Limb (tissue), 2 donors: Measurements from ENCODE around the gene ROMO1.
"Not testable (repeated sequence)": the region's sequence is repeated elsewhere in the genome, so short reads cannot be mapped to it uniquely, and the experiment has no call there.

Experiments used
- DNase-seq, 2 donors: peaks; one replicate each; pipeline ENCODE4 v3.0.0-alpha.2; 2016; ENCODE audit errors: extremely low spot score in 2 of 2

The ROMO1 gene

DNA sequence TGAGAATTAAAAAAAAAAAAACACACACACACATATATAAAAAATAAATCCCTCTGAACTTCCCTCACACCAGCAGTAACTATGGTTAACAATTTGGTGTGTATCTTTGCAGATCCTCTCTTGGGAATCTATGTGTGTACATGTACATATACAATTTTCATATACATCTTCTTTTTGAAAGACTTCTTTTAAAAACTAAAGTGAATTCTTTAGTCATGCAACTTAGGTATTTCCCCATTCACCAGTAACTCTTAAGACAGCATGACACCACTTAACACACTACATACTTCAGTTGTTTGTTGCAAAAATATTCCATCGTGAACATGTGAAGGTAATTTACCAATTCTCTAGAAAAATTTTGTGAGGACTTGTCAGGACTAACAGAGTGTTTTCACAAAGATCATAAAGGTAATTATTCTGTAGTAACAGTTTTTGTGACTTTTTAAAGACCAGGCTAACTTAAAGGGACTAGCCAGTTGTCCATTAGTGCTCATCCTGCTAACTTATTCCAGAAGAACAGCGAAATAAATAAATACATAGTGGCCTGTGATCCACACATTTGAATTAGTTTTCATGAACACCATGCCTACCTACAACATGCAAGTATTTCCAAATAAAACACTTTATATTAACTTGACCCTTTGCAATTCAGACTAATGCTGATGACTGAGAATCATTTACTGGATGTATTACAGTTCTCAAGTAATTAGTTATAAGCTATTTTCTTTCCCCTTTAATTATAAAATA lies 30.8 kb downstream of the ROMO1 start:
- no peak for DNase-seq

- DNase-seq: no peak
Observed at GRCh38 chr20:35730583-35731468, 31.6 kb downstream of the ROMO1 start.

GRCh38 chr20:35731469-35731788 lies 32.2 kb downstream of the ROMO1 start:
- DNase-seq: no peak

DNA sequence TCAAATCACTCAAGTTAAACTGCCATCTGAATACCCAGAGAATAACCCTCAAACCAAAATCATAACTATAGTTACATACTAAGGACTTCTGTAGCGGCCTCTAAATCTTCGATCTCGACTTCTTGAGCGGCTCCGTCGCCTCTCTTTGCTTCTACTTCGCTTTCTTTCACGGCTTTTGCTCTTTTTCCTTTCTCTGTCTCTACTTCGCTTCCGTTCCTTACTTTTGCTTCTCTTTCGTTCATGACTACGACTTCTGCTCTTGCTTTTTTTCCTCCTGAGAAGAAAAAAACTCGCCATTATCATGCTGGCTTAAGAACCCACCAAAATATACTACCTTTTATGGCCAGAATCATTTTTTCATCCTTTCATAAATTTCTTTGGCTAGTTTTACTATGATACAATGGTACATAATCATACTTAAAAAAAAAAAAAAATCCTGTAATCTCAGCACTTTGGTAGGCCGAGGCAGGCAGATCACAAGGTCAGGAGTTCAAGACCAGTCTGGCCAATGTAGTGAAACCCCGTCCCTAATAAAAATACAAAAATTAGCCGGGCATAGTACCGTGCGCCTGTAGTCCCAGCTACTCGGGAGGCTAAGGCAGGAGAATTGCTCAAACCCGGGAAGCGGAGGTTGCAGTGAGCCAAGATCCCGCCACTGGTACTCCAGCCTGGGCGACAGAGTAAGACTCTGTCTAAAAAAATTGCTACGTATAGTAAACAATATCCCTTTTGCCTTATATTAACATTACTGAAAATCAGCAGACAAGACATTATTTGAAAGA lies 32.8 kb downstream of the ROMO1 start:
- DNase-seq: no peak

DNA sequence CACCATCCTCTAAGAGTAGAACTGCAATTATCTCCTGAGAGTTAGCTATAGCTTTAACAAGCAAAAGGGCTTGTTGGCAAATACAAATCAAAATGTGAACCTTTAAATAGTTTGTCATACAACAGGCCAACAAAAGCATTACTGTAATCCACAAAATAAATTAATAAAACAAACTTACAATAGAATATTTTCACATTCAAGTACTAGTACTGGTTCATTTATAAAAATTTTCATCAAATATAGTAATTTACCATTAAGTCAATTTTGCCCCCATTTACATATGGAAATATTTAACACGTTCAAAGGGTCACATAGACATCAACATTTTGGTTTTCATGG lies 33.4 kb downstream of the ROMO1 start:
- DNase-seq: no peak

GRCh38 chr20:35734374-35734773 lies 35.2 kb downstream of the ROMO1 start:
- DNase-seq: no peak

DNA sequence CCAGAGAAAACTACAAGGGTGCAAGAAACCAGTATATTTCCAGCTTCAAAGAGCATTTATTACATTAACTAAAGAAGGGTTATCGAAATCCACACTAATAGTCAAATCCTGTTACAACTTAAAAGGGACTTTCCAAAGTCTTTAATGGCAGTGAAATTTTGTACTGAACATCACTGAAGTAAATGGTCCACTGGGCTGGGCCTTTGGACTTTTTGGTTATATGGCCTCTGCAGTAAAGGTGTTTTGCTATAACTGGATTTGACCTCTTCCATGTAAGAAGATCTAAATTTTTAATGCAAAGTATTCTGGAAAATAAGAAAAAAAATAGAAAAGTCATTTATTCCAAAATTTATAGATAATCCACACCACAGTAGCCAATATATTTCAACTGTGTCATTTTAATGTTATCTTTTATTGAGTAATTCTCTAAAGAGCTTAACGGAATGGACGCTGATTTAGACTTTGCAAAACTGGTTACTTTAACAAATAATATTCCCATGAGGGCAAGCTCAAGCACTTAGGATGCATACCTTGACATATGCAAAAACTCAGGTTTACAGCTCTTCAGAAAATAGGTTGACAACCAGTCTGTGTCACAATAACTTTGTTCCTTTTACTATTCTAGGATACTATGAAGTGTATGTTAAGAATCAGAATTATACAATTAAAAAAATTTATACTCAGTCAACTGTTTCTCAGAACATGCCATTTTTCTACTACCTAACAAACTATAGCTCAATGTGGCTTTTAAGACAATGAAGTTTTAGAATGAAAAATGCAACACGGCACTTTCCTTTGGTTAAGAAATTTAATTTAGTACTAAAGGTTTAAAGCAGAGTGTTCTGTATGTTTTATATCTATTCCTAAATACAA lies 35.8 kb downstream of the ROMO1 start:
- no peak for DNase-seq

DNA sequence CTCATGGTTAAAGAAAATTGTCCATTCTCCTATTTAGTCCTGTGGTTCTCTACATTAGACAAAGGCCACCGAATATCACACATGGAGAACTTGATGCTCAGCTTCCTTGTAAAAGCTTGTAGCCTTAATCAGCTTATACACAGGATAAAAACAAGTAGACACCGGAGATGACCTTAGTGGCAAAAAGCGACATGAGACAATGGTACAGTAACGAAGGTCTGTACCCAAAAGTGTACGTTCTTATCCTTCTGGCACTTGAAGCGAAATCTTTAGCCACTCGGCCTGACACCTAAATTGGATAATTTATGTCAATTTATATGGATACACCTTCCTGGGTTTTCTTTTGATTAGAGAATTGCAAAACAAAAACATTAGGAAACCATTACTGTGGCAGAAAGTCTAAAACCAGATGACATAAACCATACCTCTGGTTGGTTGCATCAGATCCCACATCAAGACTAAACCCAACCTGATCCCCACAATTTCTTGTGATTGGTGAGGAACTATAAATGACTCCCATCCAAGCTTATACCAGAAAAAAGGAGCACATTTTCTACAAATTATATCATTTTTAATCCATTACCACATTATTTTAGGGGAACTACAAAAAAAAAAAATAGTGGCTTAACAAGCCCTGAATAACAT lies 36.7 kb downstream of the ROMO1 start:
- DNase-seq: no peak

- no peak for DNase-seq
Observed at GRCh38 chr20:35737865-35738333, 38.7 kb downstream of the ROMO1 start.

DNA sequence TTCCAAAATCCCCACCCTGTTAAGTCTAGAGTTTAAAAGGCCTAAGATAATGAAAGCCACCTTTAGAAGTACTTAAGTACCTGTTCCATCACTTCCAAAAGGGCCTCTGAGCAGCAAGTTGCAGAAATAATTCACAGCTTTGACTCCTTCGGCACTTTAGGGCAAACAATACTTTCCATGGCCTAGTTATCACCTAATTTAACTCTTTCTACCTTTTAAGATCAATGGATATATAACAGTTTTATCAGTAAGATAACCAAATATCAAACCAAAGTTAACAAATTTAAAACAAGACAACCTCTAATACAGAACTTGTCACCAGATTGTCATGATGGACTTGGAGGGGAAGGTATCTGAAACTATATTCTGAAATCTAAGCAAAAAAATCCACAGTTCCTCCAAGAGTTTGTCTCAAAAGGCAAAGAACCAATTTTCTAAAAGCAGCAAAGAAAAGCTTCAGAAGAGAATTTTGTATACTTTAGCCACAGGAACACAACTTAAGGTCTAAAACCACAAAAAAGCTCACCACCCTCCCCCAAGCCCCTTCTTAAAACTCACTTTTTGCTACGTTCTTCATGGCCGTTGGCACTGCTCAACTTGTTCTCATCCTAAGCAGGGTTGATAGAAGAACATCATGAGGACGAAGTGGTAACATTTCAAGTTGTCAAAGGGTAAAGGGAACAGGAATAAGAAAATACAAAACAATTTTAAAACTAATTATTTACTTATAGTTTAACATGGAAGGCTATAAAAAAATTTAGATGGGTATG lies 39.4 kb downstream of the ROMO1 start:
- DNase-seq: no peak

DNA sequence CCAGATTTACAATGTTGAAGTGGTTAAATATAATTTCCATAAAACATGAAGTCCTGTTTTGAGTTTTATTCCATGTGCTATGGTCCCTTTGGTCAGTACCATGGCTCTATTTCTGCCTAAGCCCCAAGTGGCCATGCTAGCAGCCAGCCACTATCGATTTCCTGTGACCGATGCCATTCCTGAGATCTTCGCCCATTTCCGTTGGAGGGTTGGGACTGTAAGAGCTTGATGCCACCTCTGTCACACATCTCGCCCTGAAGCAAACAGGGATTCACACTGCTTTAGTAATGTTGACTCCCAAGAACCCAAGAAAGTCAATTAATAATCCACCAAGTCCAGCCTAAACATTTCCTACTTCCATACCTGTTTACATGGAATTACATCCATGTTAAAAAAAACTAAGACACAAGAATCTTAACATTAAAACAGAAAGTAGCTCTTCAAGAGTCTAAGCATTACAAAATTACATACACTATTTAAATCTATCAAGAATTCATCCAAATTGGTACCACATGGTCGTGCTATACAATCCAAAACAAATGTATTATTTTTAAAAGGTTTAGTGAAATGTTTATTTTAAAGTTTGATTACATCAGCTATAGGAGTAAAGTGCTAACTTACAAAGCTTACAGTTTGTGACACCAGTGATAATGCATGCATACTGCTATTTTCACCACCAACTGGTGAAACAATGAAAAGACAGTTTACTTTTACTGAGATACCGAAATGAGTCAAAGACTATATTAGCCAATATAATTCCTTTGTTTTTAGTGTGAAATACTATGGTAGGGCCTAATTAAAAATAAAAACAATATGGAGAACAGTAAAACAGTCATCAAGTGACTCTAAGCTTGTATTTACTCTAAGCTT lies 40.3 kb downstream of the ROMO1 start:
- DNase-seq: peak in 1 of 2 donors; percentile 10

DNA sequence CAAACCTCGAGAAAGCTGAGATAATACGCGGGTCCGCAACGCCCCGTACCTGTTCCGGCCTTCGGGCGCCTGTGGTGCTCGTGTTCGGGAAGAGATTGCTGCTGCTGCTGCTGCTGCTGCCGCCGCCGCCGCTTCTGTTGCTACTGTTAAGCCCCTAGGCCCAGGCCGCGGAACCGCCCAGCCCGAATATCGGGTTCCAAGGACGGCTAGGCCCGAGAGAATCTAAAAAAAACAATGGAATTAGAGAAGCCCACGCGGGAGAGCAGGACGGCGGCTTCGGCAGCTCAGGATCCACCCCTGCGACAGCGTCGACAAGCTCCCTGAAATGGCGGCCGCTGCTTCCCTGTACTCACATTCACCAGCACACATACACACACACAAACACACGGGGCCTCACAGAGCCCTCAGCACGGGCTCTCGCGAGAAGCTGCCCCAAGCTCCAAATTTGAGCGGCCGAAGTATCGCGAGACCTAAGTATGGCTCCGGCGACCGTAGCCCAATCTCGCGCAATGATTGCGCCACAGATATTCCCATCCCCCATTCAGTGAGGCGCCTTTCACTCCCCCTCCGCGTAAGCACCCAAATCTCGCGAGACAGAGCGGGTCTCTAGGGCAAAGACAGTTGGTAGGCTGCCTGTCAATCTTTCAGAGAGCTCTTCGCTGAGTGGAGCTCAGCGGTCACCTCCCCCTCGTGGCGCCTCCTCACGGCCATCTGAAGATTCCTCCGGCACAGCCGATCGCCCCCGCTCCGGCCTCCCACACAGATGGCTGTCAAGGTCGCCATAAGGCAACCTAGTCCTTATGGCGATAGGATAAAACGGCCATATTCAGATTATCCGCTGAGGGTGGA lies 42.9 kb downstream of the ROMO1 start, which contains the start of gene RBM39:
Gene RBM39, minus strand, starts transcription at position 369 of the 849 bp plus-strand sequence. CDS start 1,386 bp downstream, outside the sequence.
- peak; percentile 99 to 100 for DNase-seq

DNA sequence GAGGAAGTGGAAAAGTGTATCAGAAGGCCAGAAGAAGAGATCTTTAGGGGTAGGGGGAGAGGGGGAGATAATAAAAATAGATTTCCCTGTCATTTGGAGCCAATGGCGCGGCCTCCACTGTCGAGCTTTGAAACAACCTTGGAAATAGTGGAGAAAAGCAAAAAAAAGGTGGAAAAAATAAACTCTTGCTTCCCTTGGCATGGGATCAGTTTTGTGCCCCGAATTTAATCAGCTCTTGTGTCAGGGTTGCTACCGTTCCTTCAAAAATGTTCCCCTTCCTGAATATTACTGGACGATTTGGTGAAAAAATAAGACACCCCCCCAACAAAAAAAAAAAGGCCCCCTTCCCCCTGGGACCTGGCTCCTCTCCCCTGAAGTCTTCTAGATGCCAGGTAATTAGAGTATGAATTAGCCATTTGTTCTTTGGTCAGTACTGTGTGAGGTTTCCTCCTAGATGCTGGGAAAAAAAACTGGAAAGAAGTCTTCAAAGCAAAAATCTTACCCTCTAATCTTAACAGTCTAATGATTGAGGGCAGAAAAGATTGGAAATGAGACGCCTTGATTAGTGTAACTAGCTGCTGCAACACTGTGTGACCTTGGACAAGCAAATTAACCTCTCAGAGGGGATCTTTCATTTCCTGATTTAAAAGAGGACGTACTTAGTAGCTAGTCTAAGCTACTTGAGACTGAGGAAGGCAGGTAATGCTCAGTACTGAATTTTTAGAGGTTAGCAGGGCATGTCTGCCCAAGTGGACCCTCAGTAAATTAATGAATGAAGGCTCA lies 43.7 kb downstream of the ROMO1 start:
- DNase-seq: no peak

DNA sequence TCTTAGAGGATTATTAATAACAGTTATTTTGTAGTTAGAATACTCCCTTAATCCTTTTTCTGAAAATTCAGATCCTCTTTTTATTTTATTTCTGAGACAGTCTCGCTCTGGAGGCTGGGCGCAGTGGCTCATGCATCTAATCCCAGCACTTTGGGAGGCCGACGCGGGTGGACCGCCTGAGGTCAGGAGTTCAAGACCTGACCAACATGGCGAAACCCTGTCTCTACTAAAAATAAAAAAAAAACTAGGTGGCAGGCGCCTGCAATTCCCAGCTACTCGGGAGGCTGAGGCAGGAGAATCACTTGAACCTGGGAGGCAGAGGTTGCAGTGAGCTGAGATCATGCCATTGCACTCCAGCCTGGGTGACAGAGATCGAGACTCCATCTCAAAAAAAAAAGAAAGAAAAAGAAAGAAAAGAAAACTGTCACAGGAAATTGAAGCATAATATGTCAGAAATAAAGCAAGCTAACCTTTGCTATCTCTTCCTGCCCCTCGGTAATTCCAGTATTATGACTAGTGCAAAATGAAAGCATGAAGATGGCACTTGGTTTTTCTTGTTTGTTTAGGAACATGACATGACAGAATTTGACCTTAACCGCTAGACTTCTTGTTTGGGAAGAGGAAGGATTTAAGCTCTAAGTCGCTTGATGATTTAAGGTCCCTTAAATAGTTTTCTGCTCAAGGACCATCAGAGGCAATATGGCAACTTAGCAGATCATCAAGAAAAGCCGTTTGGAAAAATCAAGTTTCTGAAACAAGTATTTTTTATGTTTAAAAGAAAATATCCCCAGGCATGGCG lies 44.7 kb downstream of the ROMO1 start:
- DNase-seq: no peak

DNA sequence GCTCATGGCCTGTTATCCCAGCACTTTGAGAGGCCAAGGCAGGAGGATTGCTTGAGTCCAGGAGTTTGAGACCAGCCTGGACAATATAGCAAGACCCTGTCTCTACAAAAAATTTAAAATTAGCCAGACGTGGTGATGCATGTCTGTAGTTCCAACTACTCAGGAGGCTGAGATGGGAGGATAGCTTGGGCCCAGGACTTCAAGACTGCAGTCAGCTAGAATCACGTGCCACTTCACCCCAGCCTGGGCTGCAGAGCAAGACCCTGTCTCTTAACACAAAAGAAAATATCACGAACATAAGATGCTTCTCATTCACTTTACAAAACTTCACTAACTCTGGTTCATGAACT lies 45.3 kb downstream of the ROMO1 start:
- not testable (repeated sequence) for DNase-seq
